AG09319 (cell line): ENCODE measurements around the gene ZSCAN2.

Experiments used
- DNase-seq: peaks from one replicate; pipeline ENCODE4 v3.0.0-alpha.2; 2010; ENCODE audit warnings: low read depth; ENCODE audit errors: extremely low read depth
- TF ChIP-seq, protein P1 (sequence below): IDR thresholded peaks from 2 replicates; pipeline ENCODE4 v1.5.1; 2011; ENCODE audit warnings: low read depth, mild to moderate bottlenecking, inconsistent platforms, low read length, moderate library complexity

The ZSCAN2 gene

DNA sequence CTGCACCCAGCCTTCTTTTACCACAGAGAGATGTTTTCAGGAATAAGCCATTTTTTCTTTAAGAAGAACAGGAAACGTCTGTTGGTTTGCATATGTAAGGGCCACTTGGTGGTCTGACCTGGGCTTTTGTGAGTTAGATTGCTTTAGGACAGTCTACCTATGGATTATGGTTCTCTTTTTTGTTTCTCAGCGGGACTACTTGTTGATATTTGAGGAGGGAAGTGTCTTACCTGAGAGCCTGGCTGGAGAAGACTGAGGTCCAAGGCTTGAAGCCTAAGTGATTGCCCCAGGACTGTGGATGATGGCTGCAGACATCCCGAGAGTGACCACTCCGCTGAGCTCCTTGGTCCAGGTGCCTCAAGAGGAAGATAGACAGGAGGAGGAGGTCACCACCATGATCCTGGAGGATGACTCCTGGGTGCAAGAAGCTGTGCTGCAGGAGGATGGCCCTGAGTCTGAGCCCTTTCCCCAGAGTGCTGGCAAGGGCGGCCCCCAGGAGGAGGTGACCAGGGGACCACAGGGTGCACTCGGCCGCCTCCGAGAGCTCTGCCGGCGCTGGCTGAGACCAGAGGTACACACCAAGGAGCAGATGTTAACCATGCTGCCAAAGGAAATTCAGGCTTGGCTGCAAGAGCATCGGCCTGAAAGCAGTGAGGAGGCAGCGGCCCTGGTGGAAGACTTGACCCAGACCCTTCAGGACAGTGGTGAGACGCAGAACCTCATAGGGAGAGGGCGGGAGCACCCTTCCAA lies 3.0 kb downstream of the ZSCAN2 start:
- no peak for DNase-seq
- TF ChIP-seq, protein P1, sequence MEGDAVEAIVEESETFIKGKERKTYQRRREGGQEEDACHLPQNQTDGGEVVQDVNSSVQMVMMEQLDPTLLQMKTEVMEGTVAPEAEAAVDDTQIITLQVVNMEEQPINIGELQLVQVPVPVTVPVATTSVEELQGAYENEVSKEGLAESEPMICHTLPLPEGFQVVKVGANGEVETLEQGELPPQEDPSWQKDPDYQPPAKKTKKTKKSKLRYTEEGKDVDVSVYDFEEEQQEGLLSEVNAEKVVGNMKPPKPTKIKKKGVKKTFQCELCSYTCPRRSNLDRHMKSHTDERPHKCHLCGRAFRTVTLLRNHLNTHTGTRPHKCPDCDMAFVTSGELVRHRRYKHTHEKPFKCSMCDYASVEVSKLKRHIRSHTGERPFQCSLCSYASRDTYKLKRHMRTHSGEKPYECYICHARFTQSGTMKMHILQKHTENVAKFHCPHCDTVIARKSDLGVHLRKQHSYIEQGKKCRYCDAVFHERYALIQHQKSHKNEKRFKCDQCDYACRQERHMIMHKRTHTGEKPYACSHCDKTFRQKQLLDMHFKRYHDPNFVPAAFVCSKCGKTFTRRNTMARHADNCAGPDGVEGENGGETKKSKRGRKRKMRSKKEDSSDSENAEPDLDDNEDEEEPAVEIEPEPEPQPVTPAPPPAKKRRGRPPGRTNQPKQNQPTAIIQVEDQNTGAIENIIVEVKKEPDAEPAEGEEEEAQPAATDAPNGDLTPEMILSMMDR = no peak

DNA sequence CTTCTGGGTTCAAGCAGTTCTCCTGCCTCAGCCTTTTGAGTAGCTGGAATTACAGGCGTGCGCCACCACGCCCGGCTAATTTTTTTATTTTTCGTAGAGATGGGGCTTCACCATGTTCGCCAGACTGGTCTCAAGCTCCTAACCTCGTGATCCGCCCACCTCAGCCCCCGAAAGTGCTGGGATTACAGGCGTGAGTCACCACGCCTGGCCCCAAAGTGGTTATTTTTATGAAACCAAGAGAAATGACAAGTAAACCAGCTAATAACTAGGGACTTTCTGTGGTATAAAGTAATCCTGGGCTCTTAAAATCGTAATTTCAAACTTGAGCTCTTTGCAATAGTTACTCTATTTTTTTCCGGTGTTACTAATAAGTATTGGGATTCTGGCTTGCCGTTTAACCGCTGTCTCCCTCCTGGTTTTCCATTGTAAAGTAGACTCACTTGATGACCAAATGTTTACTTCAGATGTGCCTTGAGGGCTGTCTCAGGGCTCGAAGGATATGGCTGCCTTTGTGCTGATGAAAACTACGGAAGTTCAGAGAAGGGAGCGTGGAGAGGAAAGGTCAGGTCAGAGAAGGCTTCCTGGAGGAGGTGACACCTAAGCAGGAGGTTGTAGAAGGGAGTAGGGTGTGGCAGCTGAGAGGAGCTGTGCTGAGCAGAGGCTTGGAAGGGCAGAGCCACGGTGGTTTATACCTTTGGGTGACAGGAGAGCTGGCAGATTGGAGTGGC lies 4.2 kb downstream of the ZSCAN2 start:
- no peak for DNase-seq
- TF ChIP-seq, protein P1 = no peak

DNA sequence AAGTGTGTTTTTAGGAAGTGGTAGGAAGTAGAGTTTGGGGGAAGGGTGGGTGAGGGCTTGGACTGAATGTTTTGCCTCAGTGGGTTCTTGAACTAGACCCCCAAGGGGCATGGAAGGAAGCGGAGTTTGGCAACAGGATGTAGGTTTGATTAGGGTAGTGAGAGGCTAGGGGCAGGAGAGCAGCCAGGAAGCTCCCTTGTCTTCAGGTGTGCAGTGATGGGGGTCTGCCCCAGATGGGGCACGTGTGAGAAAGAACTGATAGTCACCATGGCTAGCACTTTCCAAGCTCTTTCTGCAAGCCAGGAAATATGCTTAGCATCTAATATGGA lies 4.7 kb downstream of the ZSCAN2 start:
- TF ChIP-seq, protein P1 = no peak
- no peak for DNase-seq

DNA sequence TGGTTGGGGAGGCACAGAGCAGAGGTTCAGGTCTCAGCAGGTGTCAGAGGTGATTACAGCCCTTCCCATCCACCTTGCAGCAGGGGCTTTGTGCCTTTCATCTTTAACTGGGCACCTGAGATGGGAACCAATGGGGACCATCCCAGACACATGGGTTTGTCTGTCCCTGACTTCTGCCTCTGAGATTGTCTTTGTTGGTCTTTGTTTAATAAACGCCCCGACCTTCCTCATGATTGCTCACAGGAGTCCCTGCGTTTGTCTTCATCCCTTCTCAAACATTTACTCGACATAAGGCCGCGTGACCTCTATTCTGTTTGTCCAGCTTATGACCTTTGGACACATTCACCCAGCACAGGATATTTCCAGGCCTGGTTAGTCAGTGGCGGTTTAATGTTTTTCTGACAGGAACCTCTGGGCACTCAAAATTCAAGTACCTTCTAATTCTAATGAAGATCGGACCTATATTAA lies 5.9 kb downstream of the ZSCAN2 start:
- TF ChIP-seq, protein P1 = no peak
- DNase-seq = no peak

DNA sequence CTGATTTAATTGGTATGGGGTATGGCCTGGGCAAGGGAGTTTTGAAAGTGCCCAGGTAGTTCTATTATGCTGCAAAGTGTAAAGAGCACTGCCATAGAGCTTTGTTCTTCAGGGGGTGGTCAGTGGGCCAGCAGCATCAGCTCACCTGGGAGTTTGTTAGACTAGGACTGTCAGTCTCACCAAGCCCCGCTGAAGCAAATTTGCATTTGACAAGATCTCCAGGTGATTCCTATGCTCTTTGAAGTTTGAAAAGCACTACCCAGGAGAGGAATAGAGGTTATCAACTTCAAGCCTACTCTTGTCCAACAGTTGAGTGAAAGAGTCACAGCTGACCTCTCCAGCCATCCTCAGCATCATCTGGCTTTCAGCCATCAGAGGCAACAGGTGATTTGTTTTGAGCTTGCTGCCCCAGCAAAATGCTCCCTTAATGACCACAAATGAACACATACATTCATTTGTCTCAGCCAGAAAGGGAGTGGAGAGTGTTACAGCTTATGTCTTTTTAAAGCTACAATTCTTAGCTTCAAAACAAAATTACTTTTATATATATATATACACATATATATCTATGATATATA lies 8.0 kb downstream of the ZSCAN2 start:
- TF ChIP-seq, protein P1 = no peak
- no peak for DNase-seq

DNA sequence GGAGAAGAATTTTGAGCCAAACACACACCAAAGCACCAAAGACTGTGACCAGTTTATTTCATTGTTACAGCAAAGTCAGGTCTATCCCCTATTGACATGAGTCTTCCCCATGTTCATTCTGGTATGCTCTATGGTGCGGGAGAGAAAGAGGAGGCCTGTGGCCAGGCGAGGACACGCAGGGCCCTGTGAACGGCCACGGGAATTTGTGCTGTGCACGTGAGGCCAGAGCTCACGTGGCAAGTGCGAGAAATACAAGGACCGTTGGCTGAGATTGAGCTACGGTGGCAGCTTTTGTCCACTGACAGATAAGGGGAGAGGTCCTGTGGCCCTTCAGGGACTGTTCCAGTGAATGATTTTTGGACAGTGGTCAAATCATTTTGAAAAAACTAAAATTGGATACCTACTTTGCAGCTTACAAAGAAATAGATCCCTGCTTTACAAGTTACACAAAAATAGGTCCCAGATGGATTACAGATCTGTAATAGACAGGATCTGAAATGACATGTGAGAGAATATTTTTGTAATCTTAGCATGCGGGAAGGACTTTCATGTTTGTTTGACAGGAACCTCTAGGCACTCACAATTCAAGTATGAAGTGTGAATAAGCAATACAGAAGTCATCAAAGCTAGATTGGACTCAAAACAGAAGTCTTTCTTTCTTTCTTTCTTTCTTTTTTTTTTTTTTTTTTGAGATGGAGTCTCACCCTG lies 9.2 kb downstream of the ZSCAN2 start:
- TF ChIP-seq, protein P1 = no peak
- DNase-seq = no peak
